GM12878 (cell line): ENCODE measurements around the gene RTF2. TPM values are rescaled to one million over a fixed set of nuclear protein-coding genes. Genes with fewer than 3 reads are reported as not detected.

ENCODE experiments used
- ATAC-seq: fragments of 200-7000 bp; cut with Tn5 transposase; 3 replicates; pipeline ENCODE4 v1.9.1; 2020; ENCODE audit warnings: mild to moderate bottlenecking, moderate library complexity
- BruUV-seq: library from RNA; stranded (reverse); fragments of 400-500 nt; replicated peaks from 2 replicates; lab custom pipeline; 2021; lab: Mats Ljungman, UMichigan
- CTCF ChIA-PET: fragments of 300-600 bp; sonication (Branson Sonifier 250); formaldehyde crosslinking; extraction: SDS; loops from one replicate; lab custom pipeline; 2021; ENCODE audit warnings: inconsistent platforms; lab: Yijun Ruan, JAX
- POLR2A ChIA-PET: fragments of 350-600 bp; formaldehyde crosslinking; extraction: SDS; loops from one replicate; lab custom pipeline; 2021; ENCODE audit warnings: inconsistent platforms; lab: Charles Lee
- RAD21 ChIA-PET: fragments of 300-600 bp; sonication (Branson Sonifier 250); formaldehyde crosslinking; loops from one replicate; lab custom pipeline; 2023; ENCODE audit warnings: antibody characterized with exemption; ENCODE audit not compliant: unreplicated experiment; lab: Charles Lee
- SMC1A ChIA-PET: fragments of 300-600 bp; sonication (Branson Sonifier 250); formaldehyde crosslinking; loops from one replicate; lab custom pipeline; 2023; ENCODE audit not compliant: unreplicated experiment, uncharacterized antibody; lab: Charles Lee
- DNase-seq: peaks from one replicate; pipeline ENCODE4 v3.0.0-alpha.2; 2011; ENCODE audit warnings: low read depth, low spot score
- FAIRE-seq: peaks from 3 replicates; lab custom pipeline; 2011; peaks lifted over from hg19 to GRCh38; lab: Jason Lieb, UNC
- H2AFZ ChIP-seq: 2 replicates; pipeline ENCODE4 v1.6.0; 2011; ENCODE audit warnings: low read depth, low read length, control low read depth; ENCODE audit not compliant: control insufficient read depth
- H3K27ac ChIP-seq: 2 replicates; pipeline ENCODE4 v1.5.1; 2011; ENCODE audit warnings: control low read depth; ENCODE audit not compliant: control insufficient read depth, insufficient read depth
- H3K27me3 ChIP-seq, 2 experiments: replicated peaks in 1 of 2; 2 replicates each; pipeline versions ENCODE4 v1.6.0 to v1.6.1; 2011; ENCODE audit warnings: low read length in 1 of 2; ENCODE audit not compliant: control insufficient read depth in 2 of 2, insufficient read depth in 2 of 2
- H3K36me3 ChIP-seq, 2 experiments: 2 replicates each; pipeline ENCODE4 v1.5.1; 2011; ENCODE audit warnings: low read length in 1 of 2; ENCODE audit not compliant: control insufficient read depth in 2 of 2, insufficient read depth in 2 of 2
- H3K4me1 ChIP-seq: 2 replicates; pipeline ENCODE4 v1.6.1; 2011; ENCODE audit warnings: mild to moderate bottlenecking, low read length, moderate library complexity, mixed read lengths; ENCODE audit not compliant: control insufficient read depth, insufficient read depth
- H3K4me2 ChIP-seq: 2 replicates; pipeline ENCODE4 v1.6.0; 2011; ENCODE audit warnings: control low read depth; ENCODE audit not compliant: control insufficient read depth, insufficient read depth
- H3K4me3 ChIP-seq: fragments of 200-600 bp; sonication (generic); 2 replicates; pipeline ENCODE4 v1.5.1; 2016
- H3K79me2 ChIP-seq: 2 replicates; pipeline ENCODE4 v1.6.0; 2011; ENCODE audit warnings: low read length; ENCODE audit not compliant: control insufficient read depth, insufficient read depth
- H3K9ac ChIP-seq: 2 replicates; pipeline ENCODE4 v1.8.0; 2011; ENCODE audit warnings: low read length, control low read depth, mixed read lengths; ENCODE audit not compliant: control insufficient read depth, insufficient read depth
- H3K9me3 ChIP-seq: replicated peaks from 3 replicates; pipeline ENCODE4 v1.5.1; 2011; ENCODE audit warnings: mild to moderate bottlenecking, low read length; ENCODE audit not compliant: control insufficient read depth, insufficient read depth
- H4K20me1 ChIP-seq: 2 replicates; pipeline ENCODE4 v1.6.0; 2011; ENCODE audit not compliant: control insufficient read depth, insufficient read depth
- BRCA1 ChIP-seq: IDR thresholded peaks from 2 replicates; pipeline ENCODE4 v1.6.1; 2011; ENCODE audit warnings: low read depth, low read length, improper control_type of control experiment
- HDAC6 ChIP-seq: fragments of 200-600 bp; sonication (generic); IDR thresholded peaks from one replicate; pipeline ENCODE4 v1.8.0; 2017; ENCODE audit warnings: antibody characterized with exemption; ENCODE audit not compliant: unreplicated experiment
- IRF4 ChIP-seq: IDR thresholded peaks from 2 replicates; pipeline ENCODE4 v1.6.1; 2011; ENCODE audit warnings: low read depth, low read length
- JUNB ChIP-seq: IDR thresholded peaks from 2 replicates; pipeline ENCODE4 v1.6.1; 2016; ENCODE audit warnings: antibody characterized with exemption, mild to moderate bottlenecking
- NBN ChIP-seq: fragments of 450-650 bp; IDR thresholded peaks from 2 replicates; pipeline ENCODE4 v1.6.1; 2016
- PAX8 ChIP-seq: fragments of 450-650 bp; IDR thresholded peaks from 2 replicates; pipeline ENCODE4 v1.6.1; 2017; ENCODE audit warnings: mild to moderate bottlenecking, moderate library complexity
- POLR2A ChIP-seq: IDR thresholded peaks from 2 replicates; pipeline ENCODE4 v1.6.1; 2011; ENCODE audit warnings: low read depth, mild to moderate bottlenecking, low read length
- SIN3A ChIP-seq: IDR thresholded peaks from 2 replicates; pipeline ENCODE4 v1.6.1; 2012; ENCODE audit warnings: low read depth, low read length, improper control_type of control experiment
- SP1 ChIP-seq: IDR thresholded peaks from one replicate; pipeline ENCODE4 v1.6.1; 2011; ENCODE audit warnings: low read depth, low read length
- STAT1 ChIP-seq: fragments of 450-650 bp; conservative IDR thresholded peaks from 2 replicates; pipeline ENCODE4 v1.6.1; 2014; ENCODE audit warnings: antibody characterized with exemption, mild to moderate bottlenecking
- USF1 ChIP-seq: IDR thresholded peaks from 2 replicates; pipeline ENCODE4 v1.6.1; 2011; ENCODE audit warnings: borderline replicate concordance, low read depth, mild to moderate bottlenecking, moderate library complexity, mixed read lengths, low read length; ENCODE audit not compliant: insufficient read depth; ENCODE audit errors: extremely low read length
- WRNIP1 ChIP-seq: IDR thresholded peaks from 2 replicates; pipeline ENCODE4 v1.6.1; 2011; ENCODE audit warnings: low read depth, low read length, improper control_type of control experiment, borderline replicate concordance
- ZNF274 ChIP-seq: IDR thresholded peaks from one replicate; pipeline ENCODE4 v1.8.0; 2011; ENCODE audit not compliant: insufficient read length, insufficient read depth
- WGBS: methylation state at CpG from one replicate; pipeline ENCODE4 v1.1.6; 2016; ENCODE audit warnings: low lambda C conversion rate; ENCODE audit not compliant: insufficient replicate concordance, insufficient coverage; ENCODE audit errors: missing lambda C conversion rate; 5-methylcytosine and 5-hydroxymethylcytosine counted together
- in situ Hi-C: fragments of 300-500 bp; cut with MboI; formaldehyde crosslinking; loops from 9 replicates; pipeline ENCODE4 v1.14.3; 2018; ENCODE audit warnings: mixed read lengths
- intact Hi-C: fragments of 100-400 bp; cut with micrococcal nuclease; formaldehyde crosslinking; loops from one replicate; pipeline ENCODE4 v1.14.2; 2022; ENCODE audit not compliant: unreplicated experiment
- polyA plus RNA-seq, 11 experiments: library from polyadenylated mRNA; depleted of rRNA in 4 of 11; unstranded in 6 of 11; stranded (reverse) in 5 of 11; fragments of >200 nt; fragmentation: Nextera tagmentation in 4 of 11; fragmentation: Illumina TruSeq in 1 of 11; extraction: Ambion mirVana in 4 of 11; extraction: Trizol in 1 of 11; gene quantifications; 1 replicate in 1 of 11; 2 replicates in 10 of 11; pipeline versions ENCODE4 v1.2.1 to v1.2.3, GENCODE V29; 2011 to 2016; ENCODE audit warnings: inconsistent platforms in 2 of 11, missing spikeins in 2 of 11, low read depth in 1 of 11
- total RNA-seq, 4 experiments: library from RNA; depleted of rRNA in 3 of 4; stranded (reverse); fragments of >200 nt in 3 of 4; fragmentation: Illumina TruSeq in 1 of 4; extraction: Trizol in 1 of 4; gene quantifications; 2 replicates each; pipeline versions ENCODE4 v1.2.1 to v1.2.3, GENCODE V29; 2013 to 2021
- TF ChIP-seq, protein P1 (sequence below): fragments of 450-650 bp; IDR thresholded peaks from 2 replicates; pipeline ENCODE4 v1.6.1; 2016; ENCODE audit warnings: mild to moderate bottlenecking
- TF ChIP-seq, protein P2 (sequence below): fragments of 450-650 bp; IDR thresholded peaks from 2 replicates; pipeline ENCODE4 v1.6.1; 2018; ENCODE audit warnings: mild to moderate bottlenecking, low read depth, moderate library complexity; ENCODE audit not compliant: partially characterized antibody
- TF ChIP-seq, protein P3 (sequence below): fragments of 450-650 bp; conservative IDR thresholded peaks from 2 replicates; pipeline ENCODE4 v1.6.1; 2017; ENCODE audit warnings: mild to moderate bottlenecking, moderate library complexity
- TF ChIP-seq, protein P4 (sequence below): IDR thresholded peaks from 2 replicates; pipeline ENCODE4 v1.6.1; 2011; ENCODE audit warnings: borderline replicate concordance, low read depth, mild to moderate bottlenecking, moderate library complexity, low read length; ENCODE audit not compliant: insufficient read depth, poor library complexity, severe bottlenecking

The RTF2 gene
- total and polyA plus RNA-seq, 10 of the 15 experiments (the other 5 are each of a cell fraction or from before 2014, with no cell fraction given): 66.2 to 133 (median 82.9) TPM

- WGBS: 50% methylated on average over 1 of the region's 1 CpG
- in situ Hi-C loops: no loop called here
- no peaks in the 10 kb centered on the region for H4K20me1 ChIP-seq
- no peaks in the 10 kb centered on the region for H3K36me3 ChIP-seq
- H3K9me3 ChIP-seq: no peaks in the 10 kb centered on the region
- H3K4me2 ChIP-seq: no peak overlapping the region
- ATAC-seq (no peak), DNase-seq (no peak), FAIRE-seq (no peak)
- SMC1A ChIA-PET: interaction anchor here (1.9 kb wide), 1 partner anchor 9 kb away, joined by 5 read pairs; no protein-coding TSS in a partner anchor
- H3K9ac ChIP-seq: no peak overlapping the region
- TF ChIP-seq BRCA1: no peak
- no peak for TF ChIP-seq SIN3A
- no peak for TF ChIP-seq NBN
- TF ChIP-seq, protein P1, sequence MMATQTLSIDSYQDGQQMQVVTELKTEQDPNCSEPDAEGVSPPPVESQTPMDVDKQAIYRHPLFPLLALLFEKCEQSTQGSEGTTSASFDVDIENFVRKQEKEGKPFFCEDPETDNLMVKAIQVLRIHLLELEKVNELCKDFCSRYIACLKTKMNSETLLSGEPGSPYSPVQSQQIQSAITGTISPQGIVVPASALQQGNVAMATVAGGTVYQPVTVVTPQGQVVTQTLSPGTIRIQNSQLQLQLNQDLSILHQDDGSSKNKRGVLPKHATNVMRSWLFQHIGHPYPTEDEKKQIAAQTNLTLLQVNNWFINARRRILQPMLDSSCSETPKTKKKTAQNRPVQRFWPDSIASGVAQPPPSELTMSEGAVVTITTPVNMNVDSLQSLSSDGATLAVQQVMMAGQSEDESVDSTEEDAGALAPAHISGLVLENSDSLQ: no peak
- TF ChIP-seq JUNB: no peak
- TF ChIP-seq, protein P2, sequence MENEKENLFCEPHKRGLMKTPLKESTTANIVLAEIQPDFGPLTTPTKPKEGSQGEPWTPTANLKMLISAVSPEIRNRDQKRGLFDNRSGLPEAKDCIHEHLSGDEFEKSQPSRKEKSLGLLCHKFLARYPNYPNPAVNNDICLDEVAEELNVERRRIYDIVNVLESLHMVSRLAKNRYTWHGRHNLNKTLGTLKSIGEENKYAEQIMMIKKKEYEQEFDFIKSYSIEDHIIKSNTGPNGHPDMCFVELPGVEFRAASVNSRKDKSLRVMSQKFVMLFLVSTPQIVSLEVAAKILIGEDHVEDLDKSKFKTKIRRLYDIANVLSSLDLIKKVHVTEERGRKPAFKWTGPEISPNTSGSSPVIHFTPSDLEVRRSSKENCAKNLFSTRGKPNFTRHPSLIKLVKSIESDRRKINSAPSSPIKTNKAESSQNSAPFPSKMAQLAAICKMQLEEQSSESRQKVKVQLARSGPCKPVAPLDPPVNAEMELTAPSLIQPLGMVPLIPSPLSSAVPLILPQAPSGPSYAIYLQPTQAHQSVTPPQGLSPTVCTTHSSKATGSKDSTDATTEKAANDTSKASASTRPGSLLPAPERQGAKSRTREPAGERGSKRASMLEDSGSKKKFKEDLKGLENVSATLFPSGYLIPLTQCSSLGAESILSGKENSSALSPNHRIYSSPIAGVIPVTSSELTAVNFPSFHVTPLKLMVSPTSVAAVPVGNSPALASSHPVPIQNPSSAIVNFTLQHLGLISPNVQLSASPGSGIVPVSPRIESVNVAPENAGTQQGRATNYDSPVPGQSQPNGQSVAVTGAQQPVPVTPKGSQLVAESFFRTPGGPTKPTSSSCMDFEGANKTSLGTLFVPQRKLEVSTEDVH: no peak
- TF ChIP-seq USF1: no peak
- no peak for TF ChIP-seq POLR2A
- TF ChIP-seq HDAC6: no peak
- no peak for TF ChIP-seq STAT1
- no peak for TF ChIP-seq WRNIP1
- TF ChIP-seq, protein P3, sequence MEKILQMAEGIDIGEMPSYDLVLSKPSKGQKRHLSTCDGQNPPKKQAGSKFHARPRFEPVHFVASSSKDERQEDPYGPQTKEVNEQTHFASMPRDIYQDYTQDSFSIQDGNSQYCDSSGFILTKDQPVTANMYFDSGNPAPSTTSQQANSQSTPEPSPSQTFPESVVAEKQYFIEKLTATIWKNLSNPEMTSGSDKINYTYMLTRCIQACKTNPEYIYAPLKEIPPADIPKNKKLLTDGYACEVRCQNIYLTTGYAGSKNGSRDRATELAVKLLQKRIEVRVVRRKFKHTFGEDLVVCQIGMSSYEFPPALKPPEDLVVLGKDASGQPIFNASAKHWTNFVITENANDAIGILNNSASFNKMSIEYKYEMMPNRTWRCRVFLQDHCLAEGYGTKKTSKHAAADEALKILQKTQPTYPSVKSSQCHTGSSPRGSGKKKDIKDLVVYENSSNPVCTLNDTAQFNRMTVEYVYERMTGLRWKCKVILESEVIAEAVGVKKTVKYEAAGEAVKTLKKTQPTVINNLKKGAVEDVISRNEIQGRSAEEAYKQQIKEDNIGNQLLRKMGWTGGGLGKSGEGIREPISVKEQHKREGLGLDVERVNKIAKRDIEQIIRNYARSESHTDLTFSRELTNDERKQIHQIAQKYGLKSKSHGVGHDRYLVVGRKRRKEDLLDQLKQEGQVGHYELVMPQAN: no peak
- TF ChIP-seq ZNF274: no peak
- TF ChIP-seq, protein P4, sequence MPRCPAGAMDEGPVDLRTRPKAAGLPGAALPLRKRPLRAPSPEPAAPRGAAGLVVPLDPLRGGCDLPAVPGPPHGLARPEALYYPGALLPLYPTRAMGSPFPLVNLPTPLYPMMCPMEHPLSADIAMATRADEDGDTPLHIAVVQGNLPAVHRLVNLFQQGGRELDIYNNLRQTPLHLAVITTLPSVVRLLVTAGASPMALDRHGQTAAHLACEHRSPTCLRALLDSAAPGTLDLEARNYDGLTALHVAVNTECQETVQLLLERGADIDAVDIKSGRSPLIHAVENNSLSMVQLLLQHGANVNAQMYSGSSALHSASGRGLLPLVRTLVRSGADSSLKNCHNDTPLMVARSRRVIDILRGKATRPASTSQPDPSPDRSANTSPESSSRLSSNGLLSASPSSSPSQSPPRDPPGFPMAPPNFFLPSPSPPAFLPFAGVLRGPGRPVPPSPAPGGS: no peak
- TF ChIP-seq PAX8: no peak
- TF ChIP-seq IRF4: no peak
- TF ChIP-seq SP1: no peak
- H3K27ac ChIP-seq: no peak overlapping the region
- H2AFZ ChIP-seq: no peak overlapping the region
- CTCF ChIA-PET: no interaction called here
- no peaks in the 10 kb centered on the region for H3K27me3 ChIP-seq
- H3K4me1 ChIP-seq: peaks cover 10% of the 10 kb centered on the region
- intact Hi-C loops: no loop called here
- RAD21 ChIA-PET: no interaction called here
- no TSS peak for BruUV-seq
- POLR2A ChIA-PET: no interaction called here
- no peak overlapping the region for H3K4me3 ChIP-seq
- H3K79me2 ChIP-seq: no peaks in the 10 kb centered on the region
Measured at GRCh38 chr20:56430957-56431356, 37.5 kb upstream of the RTF2 start.
